Suppressor macrophage treated with lipopolysaccharide for 1 hour (primary cell): ENCODE data around the gene INTS4.
"Not testable (repeated sequence)": the region's sequence is repeated elsewhere in the genome, so short reads cannot be mapped to it uniquely, and the experiment has no call there.

Experiments
- DNase-seq, 3 donors: peaks; one replicate each; pipeline ENCODE4 v3.0.0-alpha.2; 2020 to 2022

INTS4 gene

GRCh38 chr11:77943296-77943695 lies 51.2 kb downstream of the INTS4 start:
- not testable (repeated sequence) for DNase-seq

GRCh38 chr11:77942465-77942864 lies 52.0 kb downstream of the INTS4 start:
- peak; percentile 0 to 22 (median 21) for DNase-seq

GRCh38 chr11:77933596-77933995 lies 60.9 kb downstream of the INTS4 start:
- not testable (repeated sequence) for DNase-seq

- peak in 2 of 3 donors; percentile 10 to 19 for DNase-seq
Measured at GRCh38 chr11:77930334-77931208, 63.9 kb downstream of the INTS4 start.

GRCh38 chr11:77917713-77918112 lies 76.8 kb downstream of the INTS4 start:
- DNase-seq = peak in 2 of 3 donors; percentile 1 to 3

GRCh38 chr11:77914307-77914791 lies 80.1 kb downstream of the INTS4 start:
- not testable (repeated sequence) for DNase-seq

GRCh38 chr11:77913608-77914306 lies 80.7 kb downstream of the INTS4 start:
- not testable (repeated sequence) for DNase-seq

GRCh38 chr11:77910828-77911227 lies 83.6 kb downstream of the INTS4 start:
- DNase-seq = not testable (repeated sequence)

- no peak for DNase-seq
Measured at GRCh38 chr11:77909277-77909676, 85.2 kb downstream of the INTS4 start.

- no peak for DNase-seq
Measured at GRCh38 chr11:77908835-77909234, 85.6 kb downstream of the INTS4 start.

- not testable (repeated sequence) for DNase-seq
Measured at GRCh38 chr11:77894949-77895348, 99.5 kb downstream of the INTS4 start.

- DNase-seq = not testable (repeated sequence)
Measured at GRCh38 chr11:77891703-77892102, 102.8 kb downstream of the INTS4 start.

- DNase-seq = not testable (repeated sequence)
Measured at GRCh38 chr11:77891256-77891655, 103.2 kb downstream of the INTS4 start.

GRCh38 chr11:77890619-77891056 lies 103.8 kb downstream of the INTS4 start:
- not testable (repeated sequence) for DNase-seq

GRCh38 chr11:77890100-77890614 lies 104.3 kb downstream of the INTS4 start:
- DNase-seq = not testable (repeated sequence)

GRCh38 chr11:77889045-77889444 lies 105.4 kb downstream of the INTS4 start:
- not testable (repeated sequence) for DNase-seq

- DNase-seq = no peak
Measured at GRCh38 chr11:77886401-77886800, 108.1 kb downstream of the INTS4 start.

- DNase-seq = no peak
Measured at GRCh38 chr11:77884829-77885190, 109.7 kb downstream of the INTS4 start.

- no peak for DNase-seq
Measured at GRCh38 chr11:77884186-77884828, 110.2 kb downstream of the INTS4 start.

GRCh38 chr11:77883775-77884174 lies 110.7 kb downstream of the INTS4 start:
- no peak for DNase-seq

- no peak for DNase-seq
Measured at GRCh38 chr11:77882396-77882795, 112.1 kb downstream of the INTS4 start.

- no peak for DNase-seq
Measured at GRCh38 chr11:77879218-77879617, 115.2 kb downstream of the INTS4 start.

- DNase-seq = not testable (repeated sequence)
Measured at GRCh38 chr11:77878247-77878646, 116.2 kb downstream of the INTS4 start.
